Measurements from ENCODE around the gene NOL12.

- TF ChIP-seq CTCF (IDR thresholded peaks at IDR 0.05; ENCODE audit: low read length) (no peak), EZH2 (IDR thresholded peaks at IDR 0.05; ENCODE audit: borderline replicate concordance, low read length) (no peak)
Observed at GRCh38 chr22:37733625-37734401, 47.7 kb downstream of the NOL12 start.
